Left renal pelvis (tissue), 4 donors: ENCODE results near the gene KLF1. TPM values are rescaled to one million over a fixed set of nuclear protein-coding genes. Genes with fewer than 3 reads are reported as not detected.
A peak's percentile ranks its signal among the peaks of the same experiment; 100 is the strongest.
"Not testable (repeated sequence)": the region's sequence is repeated elsewhere in the genome, so short reads cannot be mapped to it uniquely, and the experiment has no call there.

Experiments used
- DNase-seq, 4 donors: peaks; one replicate each; pipeline ENCODE4 v3.0.0-alpha.2; 2013; ENCODE audit warnings: low read depth in 4 of 4, low spot score in 3 of 4
- polyA plus RNA-seq, 4 donors: library from polyadenylated mRNA; unstranded; fragments of 120-200 nt; gene quantifications; one replicate each; pipeline ENCODE4 v1.2.1, GENCODE V29; 2013; ENCODE audit not compliant: insufficient read length in 4 of 4

KLF1 gene
- polyA plus RNA-seq, 4 donors = 0.19 to 3.4 (median 0.34) TPM

GRCh38 chr19:12891553-12892021 is 4.6 kb upstream of the KLF1 start:
- DNase-seq = no peak

DNA sequence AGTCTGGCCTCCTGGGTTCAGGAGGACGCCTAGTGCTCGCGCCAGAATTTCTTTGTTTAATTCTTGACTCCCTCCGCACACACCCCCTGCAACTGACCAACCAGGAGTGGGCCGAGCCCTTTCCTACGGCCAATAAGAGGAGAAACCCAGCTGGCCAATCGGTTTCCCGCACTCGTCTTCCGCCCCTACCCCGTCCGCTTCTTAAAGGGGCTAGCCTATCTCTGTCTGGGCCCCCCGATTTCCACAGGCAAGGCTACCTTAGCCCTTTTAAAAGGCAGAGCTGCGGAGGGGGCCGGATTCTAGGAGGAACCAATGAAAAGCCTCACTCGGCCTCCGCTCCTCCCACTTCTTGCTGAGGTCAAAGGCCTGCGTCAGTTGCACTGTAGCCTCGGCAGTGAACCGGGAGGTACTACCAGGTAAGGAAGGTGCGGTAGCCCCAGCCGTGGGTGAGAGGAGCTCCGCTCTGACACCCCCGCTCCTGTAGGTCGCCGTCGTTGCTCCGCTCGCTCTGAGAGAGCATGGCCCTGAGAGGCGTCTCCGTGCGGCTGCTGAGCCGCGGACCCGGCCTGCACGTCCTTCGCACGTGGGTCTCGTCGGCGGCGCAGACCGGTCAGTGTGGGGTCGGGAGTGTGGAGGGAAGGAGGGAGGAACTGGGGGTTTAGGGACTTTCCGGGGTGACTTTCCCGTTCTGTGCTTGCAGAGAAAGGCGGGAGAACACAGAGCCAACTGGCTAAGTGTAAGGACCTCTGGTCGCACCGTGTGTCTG is 4.0 kb upstream of the KLF1 start, which contains the start of gene GCDH:
Gene GCDH (plus strand): TSS at position 374 of the 766 bp plus-strand sequence. CDS start 145 bp downstream, at position 519.
- DNase-seq = peak; percentile 92 to 97 (median 96)

DNA sequence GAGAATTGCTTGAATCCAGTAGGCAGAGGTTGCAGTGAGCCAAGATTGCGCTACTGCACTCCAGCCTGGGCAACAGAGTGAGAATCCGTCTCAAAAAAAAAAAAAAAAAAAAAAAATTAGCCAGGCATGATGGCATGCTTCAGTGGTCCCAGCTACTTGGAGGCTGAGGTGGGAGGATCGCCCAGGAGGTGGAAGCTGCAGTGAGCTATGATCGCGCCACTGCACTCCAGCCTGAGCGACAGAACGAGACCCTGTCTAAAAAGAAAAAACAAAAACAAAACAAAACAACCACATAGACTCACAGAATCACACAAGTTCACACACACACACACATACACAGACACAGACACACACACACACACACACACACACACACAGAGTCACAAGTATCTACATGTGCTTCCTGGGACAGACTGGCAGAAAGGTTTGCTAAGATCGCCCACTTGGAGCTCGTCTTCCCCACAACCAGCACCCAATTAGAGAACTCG is 3.3 kb upstream of the KLF1 start:
- not testable (repeated sequence) for DNase-seq

- no peak for DNase-seq
Observed at GRCh38 chr19:12888006-12888603, 1.1 kb upstream of the KLF1 start.

- no peak for DNase-seq
Observed at GRCh38 chr19:12886651-12886968, 391 bp downstream of the KLF1 start.

- DNase-seq = no peak
Observed at GRCh38 chr19:12885749-12886650, 1.0 kb downstream of the KLF1 start.

GRCh38 chr19:12884926-12885748 is 1.9 kb downstream of the KLF1 start:
- no peak for DNase-seq

DNA sequence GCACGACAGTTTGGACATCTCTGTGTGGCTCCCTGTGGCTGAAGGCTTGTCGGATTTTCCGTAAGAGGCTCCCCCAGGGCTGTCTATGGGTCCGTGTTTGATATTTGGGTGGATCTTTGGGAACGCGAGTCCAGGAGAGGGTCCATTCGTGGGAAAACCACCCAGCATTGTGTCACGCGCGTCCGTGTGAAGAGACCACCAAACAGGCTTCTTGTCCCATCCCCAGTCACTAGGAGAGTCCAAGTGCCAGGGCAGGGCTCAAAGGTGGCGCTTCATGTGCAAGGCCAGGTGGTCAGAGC is 2.4 kb downstream of the KLF1 start:
- no peak for DNase-seq

DNA sequence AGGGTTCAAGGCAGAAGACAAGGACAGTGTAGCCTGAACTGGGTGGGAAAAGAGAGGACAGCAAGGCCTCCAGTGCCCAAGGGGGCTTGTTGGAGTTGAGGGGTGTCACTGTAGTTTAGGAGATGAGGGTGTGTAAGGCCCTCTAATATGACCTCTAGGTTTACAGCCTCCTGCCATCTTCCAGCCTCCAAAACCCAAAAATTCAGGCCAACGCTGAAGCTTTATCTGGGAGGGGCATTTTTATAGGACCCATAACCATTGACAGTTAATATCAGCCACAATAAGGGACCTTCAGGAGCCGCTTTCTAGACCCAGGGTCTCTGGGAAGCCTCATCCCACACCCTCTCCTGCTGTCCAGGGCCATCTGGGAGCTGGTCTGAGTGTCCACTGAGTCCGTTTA is 2.8 kb downstream of the KLF1 start:
- DNase-seq = no peak

- DNase-seq = no peak
Observed at GRCh38 chr19:12882589-12882988, 4.4 kb downstream of the KLF1 start.

GRCh38 chr19:12881172-12881808 is 5.7 kb downstream of the KLF1 start, which contains the start of gene DNASE2:
Gene DNASE2, minus strand, starts transcription at chr19:12881449. Its CDS starts 74 bp downstream, at chr19:12881375.
- peak in 2 of 4 donors; percentile 57 to 74 for DNase-seq

DNA sequence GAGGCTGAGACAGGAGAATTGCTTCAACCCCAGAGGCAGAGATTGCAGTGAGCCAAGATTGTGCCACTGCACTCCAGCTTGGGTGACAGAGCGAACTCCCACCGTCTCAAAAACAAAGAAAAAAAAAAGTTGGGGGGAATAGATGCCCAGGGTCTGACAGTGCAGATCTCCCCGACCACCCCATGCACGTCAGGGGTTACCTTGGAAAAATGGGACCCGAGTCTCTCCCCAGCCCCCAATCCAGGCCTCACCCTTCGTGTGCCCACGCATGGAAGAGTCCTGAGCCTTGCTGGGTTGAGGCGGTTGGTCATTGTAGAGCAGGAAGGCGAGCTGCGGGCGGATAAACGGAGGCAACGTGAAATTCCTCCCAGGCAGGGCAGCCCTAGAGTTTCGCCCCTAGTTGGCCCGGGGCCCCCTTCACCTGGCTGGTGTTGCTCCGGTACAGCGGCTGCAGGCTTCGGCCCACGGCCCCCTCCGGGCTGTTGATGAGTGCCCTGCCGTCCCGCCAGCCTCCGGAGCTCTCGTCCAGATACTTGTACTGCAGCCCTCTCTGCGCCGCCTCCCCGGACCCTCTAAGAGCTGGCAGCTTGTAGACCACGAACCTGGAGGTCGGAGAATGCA is 6.3 kb downstream of the KLF1 start:
- DNase-seq = no peak

GRCh38 chr19:12875086-12875485 is 11.9 kb downstream of the KLF1 start:
- no peak for DNase-seq

DNA sequence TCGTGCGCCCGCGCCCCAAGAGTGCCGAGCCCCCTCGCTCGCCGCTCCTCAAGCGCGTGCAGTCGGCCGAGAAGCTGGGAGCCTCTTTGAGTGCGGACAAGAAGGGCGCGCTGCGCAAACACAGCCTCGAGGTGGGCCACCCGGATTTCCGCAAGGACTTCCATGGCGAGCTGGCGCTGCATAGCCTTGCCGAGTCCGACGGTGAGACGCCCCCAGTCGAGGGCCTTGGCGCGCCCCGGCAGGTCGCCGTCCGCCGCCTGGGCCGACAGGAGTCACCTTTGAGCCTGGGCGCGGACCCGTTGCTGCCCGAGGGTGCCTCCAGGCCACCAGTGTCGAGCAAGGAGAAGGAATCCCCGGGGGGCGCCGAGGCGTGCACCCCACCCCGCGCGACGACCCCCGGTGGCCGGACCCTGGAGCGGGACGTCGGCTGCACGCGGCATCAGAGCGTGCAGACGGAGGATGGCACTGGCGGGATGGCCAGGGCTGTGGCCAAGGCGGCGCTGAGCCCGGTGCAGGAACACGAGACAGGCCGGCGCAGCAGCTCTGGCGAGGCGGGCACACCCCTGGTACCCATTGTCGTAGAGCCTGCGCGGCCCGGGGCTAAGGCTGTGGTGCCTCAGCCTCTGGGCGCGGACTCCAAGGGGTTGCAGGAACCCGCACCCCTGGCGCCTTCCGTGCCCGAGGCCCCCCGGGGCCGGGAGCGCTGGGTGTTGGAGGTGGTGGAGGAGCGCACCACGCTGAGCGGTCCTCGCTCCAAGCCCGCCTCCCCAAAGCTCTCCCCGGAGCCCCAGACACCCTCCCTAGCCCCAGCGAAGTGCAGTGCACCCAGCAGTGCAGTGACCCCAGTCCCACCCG is 12.9 kb downstream of the KLF1 start:
- DNase-seq = no peak

GRCh38 chr19:12872941-12873890 is 13.8 kb downstream of the KLF1 start:
- DNase-seq = no peak

- no peak for DNase-seq
Observed at GRCh38 chr19:12872255-12872654, 14.7 kb downstream of the KLF1 start.

- no peak for DNase-seq
Observed at GRCh38 chr19:12871681-12872080, 15.3 kb downstream of the KLF1 start.
